HepG2 (cell line): Measurements from ENCODE around the gene DCLRE1C. TPM values are rescaled to one million over a fixed set of nuclear protein-coding genes. Genes with fewer than 3 reads are reported as not detected.

Source experiments
- AGO1 ChIP-seq: fragments of 200-400 bp; formaldehyde crosslinking; IDR thresholded peaks from 2 replicates; pipeline ENCODE4 v1.6.1; 2017; ENCODE audit warnings: mild to moderate bottlenecking, low read depth, low read length, moderate library complexity; ENCODE audit not compliant: poor library complexity, severe bottlenecking
- BCL3 ChIP-seq: sonication (generic); formaldehyde crosslinking; IDR thresholded peaks from 2 replicates; pipeline ENCODE4 v1.5.1; 2020; ENCODE audit warnings: mild to moderate bottlenecking, missing genetic modification reagents, moderate library complexity
- BRD4 ChIP-seq: sonication (generic); formaldehyde crosslinking; IDR thresholded peaks from 2 replicates; pipeline ENCODE4 v1.4.0; 2020; ENCODE audit warnings: missing genetic modification reagents
- HMGXB3 ChIP-seq: sonication (generic); formaldehyde crosslinking; IDR thresholded peaks from 2 replicates; pipeline ENCODE4 v1.4.0; 2020; ENCODE audit warnings: missing genetic modification reagents, borderline replicate concordance
- KDM2A ChIP-seq: sonication (generic); formaldehyde crosslinking; IDR thresholded peaks from 2 replicates; pipeline ENCODE4 v1.4.0; 2020; ENCODE audit warnings: low read depth, missing genetic modification reagents, borderline replicate concordance
- LRRFIP1 ChIP-seq: sonication (generic); formaldehyde crosslinking; conservative IDR thresholded peaks from 2 replicates; pipeline ENCODE4 v1.4.0; 2020; ENCODE audit warnings: missing genetic modification reagents
- NR1H2 ChIP-seq: sonication (generic); formaldehyde crosslinking; IDR thresholded peaks from 2 replicates; pipeline ENCODE4 v1.8.1; 2022; ENCODE audit warnings: low read depth, missing genetic modification reagents, borderline replicate concordance
- RARA ChIP-seq: IDR thresholded peaks from 2 replicates; pipeline ENCODE4 v1.6.1; 2016; ENCODE audit warnings: missing genetic modification reagents, missing compliant biosample characterization
- SETDB1 ChIP-seq: sonication (generic); formaldehyde crosslinking; IDR thresholded peaks from 2 replicates; pipeline ENCODE4 v1.5.1; 2020; ENCODE audit warnings: missing genetic modification reagents, mild to moderate bottlenecking, borderline replicate concordance
- SNAPC5 ChIP-seq: sonication (generic); formaldehyde crosslinking; IDR thresholded peaks from 2 replicates; pipeline ENCODE4 v1.8.1; 2023; ENCODE audit warnings: mild to moderate bottlenecking, missing genetic modification reagents, borderline replicate concordance
- ZNF281 ChIP-seq: sonication (generic); formaldehyde crosslinking; IDR thresholded peaks from 2 replicates; pipeline ENCODE4 v1.4.0; 2020; ENCODE audit warnings: missing genetic modification reagents, borderline replicate concordance
- ZNF709 ChIP-seq: sonication (generic); formaldehyde crosslinking; IDR thresholded peaks from 2 replicates; pipeline ENCODE4 v1.5.0; 2020; ENCODE audit warnings: mild to moderate bottlenecking, missing genetic modification reagents
- ZSCAN25 ChIP-seq: sonication (generic); formaldehyde crosslinking; IDR thresholded peaks from 2 replicates; pipeline ENCODE4 v1.8.0; 2022; ENCODE audit warnings: mild to moderate bottlenecking, missing genetic modification reagents
- polyA plus RNA-seq, 8 experiments: library from polyadenylated mRNA; depleted of rRNA in 3 of 8; stranded (reverse) in 7 of 8; unstranded in 1 of 8; fragments of >200 nt; fragmentation: Illumina TruSeq in 4 of 8; extraction: Trizol in 4 of 8; gene quantifications; 2 replicates each; pipeline versions ENCODE4 v1.2.1 to v1.2.3, GENCODE V29; 2011 to 2016; ENCODE audit warnings: low read depth in 4 of 8, missing spikeins in 1 of 8, mixed read lengths in 1 of 8; ENCODE audit not compliant: insufficient read depth in 1 of 8
- total RNA-seq, 5 experiments: library from RNA; depleted of rRNA; stranded (reverse); fragments of >200 nt; fragmentation: Illumina TruSeq; extraction: Trizol; gene quantifications; 2 replicates each; pipeline ENCODE4 v1.2.3, GENCODE V29; 2016; ENCODE audit warnings: low read depth in 1 of 5

DCLRE1C gene
- total and polyA plus RNA-seq, 2 of the 13 experiments (the other 11 are each of a cell fraction or from before 2014, with no cell fraction given), result 3.0 to 10.3 TPM

- TF ChIP-seq SNAPC5 (CRISPR knock-in tag) (peak; percentile 97), LRRFIP1 (no peak), ZSCAN25 (0 out of 2 replicates have a peak, but pooled peaks have one; percentile 50), ZNF709 (CRISPR knock-in tag) (peak; percentile 95; the same call in 1 of the 2 replicates), HMGXB3 (peak; percentile 87), NR1H2 (CRISPR knock-in tag) (no peak), BRD4 (CRISPR knock-in tag) (no peak), SETDB1 (CRISPR knock-in tag) (no peak), ZNF281 (CRISPR knock-in tag) (no peak), AGO1 (peak; percentile 71), BCL3 (peak; percentile 84), RARA (CRISPR knock-in tag) (peak; percentile 60), KDM2A (CRISPR knock-in tag) (peak; percentile 93)
These were observed at the start of gene DCLRE1C (continued) for GRCh38 chr10:14954001-14954770.
